HG03432 (cell line): ENCODE data around the gene PCDHB16.
"Not testable (repeated sequence)": the region's sequence is repeated elsewhere in the genome, so short reads cannot be mapped to it uniquely, and the experiment has no call there.

Source experiments
- ATAC-seq: cut with Tn5 transposase; IDR thresholded peaks from one replicate; pipeline ENCODE4 v1.9.1; 2021; ENCODE audit warnings: mild to moderate bottlenecking, moderate library complexity; ENCODE audit not compliant: unreplicated experiment

Gene PCDHB16

DNA sequence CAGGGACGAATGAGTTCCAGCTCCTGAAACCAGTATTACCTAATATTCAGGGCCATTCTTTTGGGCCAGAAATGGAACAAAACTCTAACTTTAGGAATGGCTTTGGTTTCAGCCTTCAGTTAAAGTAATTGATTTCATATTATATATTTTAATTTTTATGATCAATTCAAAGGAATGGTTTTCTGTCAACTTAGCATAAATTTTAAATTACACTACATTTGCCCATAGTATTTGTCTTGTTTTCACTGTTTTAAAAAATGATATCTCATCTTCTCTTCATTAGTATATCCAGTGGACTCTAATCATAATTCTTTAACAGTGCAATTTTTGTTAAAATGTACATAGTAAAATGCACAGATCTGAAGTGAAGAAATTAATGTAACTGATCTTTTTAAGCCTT lies 1.9 kb upstream of the PCDHB16 start:
- ATAC-seq, result no peak

DNA sequence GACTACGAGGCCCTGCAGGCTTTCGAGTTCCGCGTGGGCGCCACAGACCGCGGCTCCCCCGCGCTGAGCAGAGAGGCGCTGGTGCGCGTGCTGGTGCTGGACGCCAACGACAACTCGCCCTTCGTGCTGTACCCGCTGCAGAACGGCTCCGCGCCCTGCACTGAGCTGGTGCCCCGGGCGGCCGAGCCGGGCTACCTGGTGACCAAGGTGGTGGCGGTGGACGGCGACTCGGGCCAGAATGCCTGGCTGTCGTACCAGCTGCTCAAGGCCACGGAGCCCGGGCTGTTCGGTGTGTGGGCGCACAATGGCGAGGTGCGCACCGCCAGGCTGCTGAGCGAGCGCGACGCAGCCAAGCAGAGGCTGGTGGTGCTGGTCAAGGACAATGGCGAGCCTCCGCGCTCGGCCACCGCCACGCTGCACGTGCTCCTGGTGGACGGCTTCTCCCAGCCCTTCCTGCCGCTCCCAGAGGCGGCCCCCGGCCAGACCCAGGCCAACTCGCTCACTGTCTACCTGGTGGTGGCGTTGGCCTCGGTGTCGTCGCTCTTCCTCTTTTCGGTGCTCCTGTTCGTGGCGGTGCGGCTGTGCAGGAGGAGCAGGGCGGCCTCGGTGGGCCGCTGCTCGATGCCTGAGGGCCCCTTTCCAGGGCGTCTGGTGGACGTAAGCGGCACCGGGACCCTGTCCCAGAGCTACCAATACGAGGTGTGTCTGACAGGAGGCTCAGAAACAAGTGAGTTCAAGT lies 2.1 kb downstream of the PCDHB16 start:
- ATAC-seq, result not testable (repeated sequence)

DNA sequence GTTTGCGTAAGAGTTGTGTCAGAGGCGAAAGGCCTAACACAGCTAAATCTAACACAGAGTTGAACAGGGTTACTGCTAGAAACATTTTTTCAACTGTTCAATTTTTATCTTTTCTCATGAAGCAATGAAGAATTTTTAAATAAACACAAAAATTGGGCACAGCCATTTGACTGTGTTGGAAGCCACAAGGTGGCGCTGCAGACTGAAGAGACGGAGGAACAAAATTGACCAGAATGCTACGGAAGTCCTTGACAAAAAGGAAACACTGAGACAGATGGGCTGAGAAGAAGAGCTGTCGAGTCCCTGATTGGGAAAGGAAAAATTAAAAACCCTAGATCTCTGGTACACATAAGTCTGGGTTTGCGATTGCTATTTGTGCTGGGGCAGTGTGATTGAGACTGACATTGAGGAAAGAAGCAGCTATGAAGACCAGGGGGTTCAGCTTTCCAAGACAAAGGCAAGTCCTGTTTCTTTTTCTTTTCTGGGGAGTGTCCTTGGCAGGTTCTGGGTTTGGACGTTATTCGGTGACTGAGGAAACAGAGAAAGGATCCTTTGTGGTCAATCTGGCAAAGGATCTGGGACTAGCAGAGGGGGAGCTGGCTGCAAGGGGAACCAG lies 4.8 kb downstream of the PCDHB16 start, which contains the start of gene PCDHB9:
Gene PCDHB9, plus strand, starts transcription at position 265 of the 616 bp plus-strand sequence. Its CDS starts 158 bp downstream, at position 423.
- no peak for ATAC-seq

DNA sequence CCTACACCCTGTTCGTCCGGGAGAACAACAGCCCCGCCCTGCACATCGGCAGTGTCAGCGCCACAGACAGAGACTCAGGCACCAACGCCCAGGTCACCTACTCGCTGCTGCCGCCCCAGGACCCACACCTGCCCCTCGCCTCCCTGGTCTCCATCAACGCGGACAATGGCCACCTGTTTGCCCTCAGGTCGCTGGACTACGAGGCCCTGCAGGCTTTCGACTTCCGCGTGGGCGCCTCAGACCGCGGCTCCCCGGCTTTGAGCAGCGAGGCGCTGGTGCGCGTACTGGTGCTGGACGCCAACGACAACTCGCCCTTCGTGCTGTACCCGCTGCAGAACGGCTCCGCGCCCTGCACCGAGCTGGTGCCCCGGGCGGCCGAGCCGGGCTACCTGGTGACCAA lies 6.5 kb downstream of the PCDHB16 start:
- ATAC-seq, result not testable (repeated sequence)

DNA sequence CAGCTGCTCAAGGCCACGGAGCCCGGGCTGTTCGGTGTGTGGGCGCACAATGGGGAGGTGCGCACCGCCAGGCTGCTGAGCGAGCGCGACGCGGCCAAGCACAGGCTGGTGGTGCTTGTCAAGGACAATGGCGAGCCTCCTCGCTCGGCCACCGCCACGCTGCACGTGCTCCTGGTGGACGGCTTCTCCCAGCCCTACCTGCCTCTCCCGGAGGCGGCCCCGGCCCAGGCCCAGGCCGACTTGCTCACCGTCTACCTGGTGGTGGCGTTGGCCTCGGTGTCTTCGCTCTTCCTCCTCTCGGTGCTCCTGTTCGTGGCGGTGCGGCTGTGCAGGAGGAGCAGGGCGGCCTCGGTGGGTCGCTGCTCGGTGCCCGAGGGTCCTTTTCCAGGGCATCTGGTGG lies 6.9 kb downstream of the PCDHB16 start:
- ATAC-seq, result not testable (repeated sequence)

DNA sequence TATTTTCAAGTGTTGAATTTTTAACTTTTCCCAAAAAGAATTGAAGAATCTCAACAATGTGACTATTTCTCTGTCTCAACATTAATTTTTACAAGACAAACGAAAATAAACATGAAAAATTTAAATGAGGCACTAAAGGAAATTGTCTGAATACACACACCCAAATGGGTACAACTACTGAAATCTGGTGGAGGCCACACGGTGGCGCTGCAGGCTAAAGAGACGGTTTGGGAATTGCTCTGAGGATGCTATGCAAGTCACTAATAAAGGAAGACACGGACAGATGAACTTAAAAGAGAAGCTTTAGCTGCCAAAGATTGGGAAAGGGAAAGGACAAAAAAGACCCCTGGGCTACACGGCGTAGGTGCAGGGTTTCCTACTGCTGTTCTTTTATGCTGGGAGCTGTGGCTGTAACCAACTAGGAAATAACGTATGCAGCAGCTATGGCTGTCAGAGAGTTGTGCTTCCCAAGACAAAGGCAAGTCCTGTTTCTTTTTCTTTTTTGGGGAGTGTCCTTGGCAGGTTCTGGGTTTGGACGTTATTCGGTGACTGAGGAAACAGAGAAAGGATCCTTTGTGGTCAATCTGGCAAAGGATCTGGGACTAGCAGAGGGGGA lies 10.0 kb downstream of the PCDHB16 start, which contains the start of gene PCDHB10:
Gene PCDHB10, plus strand, starts transcription at position 244 of the 616 bp plus-strand sequence. Its CDS starts 200 bp downstream, at position 444.
- ATAC-seq, result no peak

DNA sequence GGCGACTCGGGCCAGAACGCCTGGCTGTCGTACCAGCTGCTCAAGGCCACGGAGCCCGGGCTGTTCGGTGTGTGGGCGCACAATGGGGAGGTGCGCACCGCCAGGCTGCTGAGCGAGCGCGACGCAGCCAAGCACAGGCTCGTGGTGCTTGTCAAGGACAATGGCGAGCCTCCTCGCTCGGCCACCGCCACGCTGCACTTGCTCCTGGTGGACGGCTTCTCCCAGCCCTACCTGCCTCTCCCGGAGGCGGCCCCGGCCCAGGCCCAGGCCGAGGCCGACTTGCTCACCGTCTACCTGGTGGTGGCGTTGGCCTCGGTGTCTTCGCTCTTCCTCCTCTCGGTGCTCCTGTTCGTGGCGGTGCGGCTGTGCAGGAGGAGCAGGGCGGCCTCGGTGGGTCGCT lies 12.1 kb downstream of the PCDHB16 start:
- not testable (repeated sequence) for ATAC-seq

DNA sequence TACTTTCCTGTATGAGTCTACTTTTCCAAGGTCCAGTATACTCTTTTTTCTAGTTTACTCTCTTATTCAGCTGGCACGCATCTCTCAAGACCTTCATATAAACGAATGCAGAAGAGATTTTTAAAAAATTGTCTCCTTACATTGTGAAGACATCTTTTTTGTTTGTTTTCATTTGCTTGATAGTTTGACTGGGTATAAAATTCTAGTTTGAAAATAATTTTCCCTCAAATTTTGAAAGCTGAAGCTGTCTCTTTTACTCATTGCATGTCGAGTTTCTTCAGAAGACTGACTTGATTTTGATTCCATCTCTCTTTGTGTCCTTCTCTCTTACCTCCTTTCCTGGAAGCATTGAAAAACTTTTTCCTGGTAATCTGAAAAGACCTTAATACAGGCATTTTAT lies 14.2 kb downstream of the PCDHB16 start:
- no peak for ATAC-seq

DNA sequence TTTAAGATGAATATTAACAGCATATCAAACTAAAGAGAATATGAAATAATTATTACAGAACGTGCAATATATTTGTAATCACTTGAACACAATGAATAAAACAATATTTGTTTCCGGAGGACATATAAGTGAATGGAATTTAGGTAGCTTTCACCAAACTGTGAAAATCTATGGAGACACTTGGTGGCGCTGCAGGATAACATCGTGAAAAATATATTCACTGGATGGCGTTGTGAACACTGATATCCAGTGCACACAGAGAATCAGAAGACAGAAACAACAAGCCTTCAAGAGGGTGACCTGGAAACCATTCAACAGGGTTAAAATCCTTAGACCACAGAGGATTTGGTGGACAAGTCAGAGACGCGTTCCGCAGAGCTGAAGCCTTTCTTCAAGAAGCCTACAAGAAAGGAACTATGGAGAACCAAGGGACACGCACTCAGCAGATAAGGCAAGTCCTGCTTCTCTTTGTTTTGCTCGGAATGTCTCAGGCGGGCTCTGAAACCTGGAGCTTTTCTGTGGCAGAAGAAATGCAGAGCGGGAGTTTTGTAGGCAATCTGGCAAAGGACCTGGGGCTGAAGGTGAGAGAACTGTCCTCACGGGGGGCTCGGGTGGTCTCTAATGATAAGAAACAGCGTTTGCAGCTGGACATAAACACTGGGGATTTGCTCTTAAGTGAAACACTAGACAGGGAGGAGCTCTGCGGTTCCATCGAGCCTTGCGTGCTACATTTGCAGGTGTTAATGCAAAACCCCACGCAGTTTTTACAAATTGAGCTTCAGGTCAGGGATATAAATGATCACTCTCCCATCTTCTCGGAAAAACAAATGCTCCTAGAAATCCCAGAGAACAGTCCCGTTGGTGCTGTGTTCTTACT lies 17.4 kb downstream of the PCDHB16 start, which contains the start of gene PCDHB11:
Gene PCDHB11, plus strand, starts transcription at position 269 of the 877 bp plus-strand sequence. Its CDS starts 148 bp downstream, at position 417.
- no peak for ATAC-seq

DNA sequence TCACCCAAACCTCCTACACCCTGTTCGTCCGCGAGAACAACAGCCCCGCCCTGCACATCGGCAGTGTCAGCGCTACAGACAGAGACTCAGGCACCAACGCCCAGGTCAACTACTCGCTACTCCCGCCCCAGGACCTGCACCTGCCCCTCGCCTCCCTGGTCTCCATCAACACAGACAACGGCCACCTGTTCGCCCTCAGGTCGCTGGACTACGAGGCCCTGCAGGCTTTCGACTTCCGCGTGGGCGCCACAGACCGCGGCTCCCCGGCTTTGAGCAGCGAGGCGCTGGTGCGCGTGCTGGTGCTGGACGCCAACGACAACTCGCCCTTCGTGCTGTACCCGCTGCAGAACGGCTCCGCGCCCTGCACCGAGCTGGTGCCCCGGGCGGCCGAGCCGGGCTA lies 18.9 kb downstream of the PCDHB16 start:
- not testable (repeated sequence) for ATAC-seq

DNA sequence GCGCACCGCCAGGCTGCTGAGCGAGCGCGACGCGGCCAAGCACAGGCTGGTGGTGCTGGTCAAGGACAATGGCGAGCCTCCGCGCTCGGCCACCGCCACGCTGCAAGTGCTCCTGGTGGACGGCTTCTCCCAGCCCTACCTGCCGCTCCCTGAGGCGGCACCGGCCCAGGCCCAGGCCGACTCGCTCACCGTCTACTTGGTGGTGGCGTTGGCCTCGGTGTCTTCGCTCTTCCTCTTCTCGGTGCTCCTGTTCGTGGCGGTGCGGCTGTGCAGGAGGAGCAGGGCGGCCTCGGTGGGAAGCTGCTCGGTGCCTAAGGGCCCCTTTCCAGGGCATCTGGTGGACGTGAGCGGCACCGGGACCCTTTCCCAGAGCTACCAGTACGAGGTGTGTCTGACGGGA lies 19.5 kb downstream of the PCDHB16 start:
- not testable (repeated sequence) for ATAC-seq

DNA sequence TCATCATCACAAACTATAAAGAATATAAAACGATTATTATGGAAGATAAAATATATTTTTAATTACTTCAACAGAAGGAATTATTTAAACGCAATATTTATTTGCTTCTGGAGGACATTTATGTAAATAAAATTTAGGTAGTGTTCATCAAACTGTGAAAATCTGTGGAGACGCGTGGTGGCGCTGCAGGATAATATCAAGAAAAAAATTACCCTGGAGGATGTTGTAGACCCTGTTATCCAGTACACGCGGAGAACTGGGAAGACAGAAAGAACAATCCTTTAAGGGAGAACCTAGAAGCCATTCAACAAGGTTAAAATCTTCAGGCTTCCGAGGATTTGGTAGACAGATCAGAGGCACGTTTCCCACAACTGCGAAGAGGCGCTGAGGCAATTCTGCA lies 26.3 kb downstream of the PCDHB16 start, which contains the start of gene PCDHB12:
Gene PCDHB12, plus strand, starts transcription at position 242 of the 400 bp plus-strand sequence. CDS start 189 bp downstream, outside the sequence.
- ATAC-seq, result no peak

DNA sequence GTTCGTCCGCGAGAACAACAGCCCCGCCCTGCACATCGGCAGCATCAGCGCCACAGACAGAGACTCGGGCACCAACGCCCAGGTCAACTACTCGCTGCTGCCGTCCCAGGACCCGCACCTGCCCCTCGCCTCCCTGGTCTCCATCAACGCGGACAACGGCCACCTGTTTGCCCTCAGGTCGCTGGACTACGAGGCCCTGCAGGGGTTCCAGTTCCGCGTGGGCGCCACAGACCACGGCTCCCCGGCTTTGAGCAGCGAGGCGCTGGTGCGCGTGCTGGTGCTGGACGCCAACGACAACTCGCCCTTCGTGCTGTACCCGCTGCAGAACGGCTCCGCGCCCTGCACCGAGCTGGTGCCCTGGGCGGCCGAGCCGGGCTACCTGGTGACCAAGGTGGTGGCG lies 28.1 kb downstream of the PCDHB16 start:
- ATAC-seq, result not testable (repeated sequence)

DNA sequence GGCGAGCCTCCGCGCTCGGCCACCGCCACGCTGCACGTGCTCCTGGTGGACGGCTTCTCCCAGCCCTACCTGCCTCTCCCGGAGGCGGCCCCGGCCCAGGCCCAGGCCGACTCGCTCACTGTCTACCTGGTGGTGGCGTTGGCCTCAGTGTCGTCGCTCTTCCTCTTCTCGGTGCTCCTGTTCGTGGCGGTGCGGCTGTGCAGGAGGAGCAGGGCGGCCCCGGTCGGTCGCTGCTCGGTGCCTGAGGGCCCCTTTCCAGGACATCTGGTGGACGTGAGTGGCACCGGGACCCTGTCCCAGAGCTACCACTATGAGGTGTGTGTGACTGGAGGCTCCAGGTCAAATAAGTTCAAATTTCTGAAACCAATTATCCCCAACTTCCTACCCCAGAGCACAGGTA lies 28.7 kb downstream of the PCDHB16 start:
- ATAC-seq, result not testable (repeated sequence)

DNA sequence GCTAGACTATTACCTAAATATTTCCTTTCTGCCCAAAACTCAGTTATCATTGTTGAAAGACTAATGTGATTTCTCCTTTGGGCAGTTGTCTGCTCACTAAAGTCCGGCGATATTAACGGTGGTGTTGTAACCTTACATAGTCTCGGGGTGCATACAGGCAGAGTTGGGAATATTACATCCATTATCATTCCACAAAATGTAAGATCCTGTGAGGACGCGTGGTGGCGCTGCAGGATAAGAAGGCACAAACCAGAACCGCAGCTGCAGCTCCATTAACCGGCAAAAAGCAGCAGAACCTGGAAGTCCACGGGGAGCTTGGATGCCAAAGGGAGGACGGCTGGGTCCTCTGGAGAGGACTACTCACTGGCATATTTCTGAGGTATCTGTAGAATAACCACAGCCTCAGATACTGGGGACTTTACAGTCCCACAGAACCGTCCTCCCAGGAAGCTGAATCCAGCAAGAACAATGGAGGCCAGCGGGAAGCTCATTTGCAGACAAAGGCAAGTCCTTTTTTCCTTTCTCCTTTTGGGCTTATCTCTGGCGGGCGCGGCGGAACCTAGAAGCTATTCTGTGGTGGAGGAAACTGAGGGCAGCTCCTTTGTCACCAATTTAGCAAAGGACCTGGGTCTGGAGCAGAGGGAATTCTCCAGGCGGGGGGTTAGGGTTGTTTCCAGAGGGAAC lies 31.6 kb downstream of the PCDHB16 start, which contains the start of gene PCDHB13:
Gene PCDHB13, plus strand, starts transcription at position 264 of the 684 bp plus-strand sequence. Its CDS starts 205 bp downstream, at position 469.
- not testable (repeated sequence) for ATAC-seq

DNA sequence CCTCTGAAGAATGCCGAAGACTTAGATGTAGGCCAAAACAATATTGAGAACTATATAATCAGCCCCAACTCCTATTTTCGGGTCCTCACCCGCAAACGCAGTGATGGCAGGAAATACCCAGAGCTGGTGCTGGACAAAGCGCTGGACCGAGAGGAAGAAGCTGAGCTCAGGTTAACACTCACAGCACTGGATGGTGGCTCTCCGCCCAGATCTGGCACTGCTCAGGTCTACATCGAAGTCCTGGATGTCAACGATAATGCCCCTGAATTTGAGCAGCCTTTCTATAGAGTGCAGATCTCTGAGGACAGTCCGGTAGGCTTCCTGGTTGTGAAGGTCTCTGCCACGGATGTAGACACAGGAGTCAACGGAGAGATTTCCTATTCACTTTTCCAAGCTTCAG lies 32.4 kb downstream of the PCDHB16 start:
- ATAC-seq, result not testable (repeated sequence)

DNA sequence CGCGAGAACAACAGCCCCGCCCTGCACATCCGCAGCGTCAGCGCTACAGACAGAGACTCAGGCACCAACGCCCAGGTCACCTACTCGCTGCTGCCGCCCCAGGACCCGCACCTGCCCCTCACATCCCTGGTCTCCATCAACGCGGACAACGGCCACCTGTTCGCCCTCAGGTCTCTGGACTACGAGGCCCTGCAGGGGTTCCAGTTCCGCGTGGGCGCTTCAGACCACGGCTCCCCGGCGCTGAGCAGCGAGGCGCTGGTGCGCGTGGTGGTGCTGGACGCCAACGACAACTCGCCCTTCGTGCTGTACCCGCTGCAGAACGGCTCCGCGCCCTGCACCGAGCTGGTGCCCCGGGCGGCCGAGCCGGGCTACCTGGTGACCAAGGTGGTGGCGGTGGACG lies 33.3 kb downstream of the PCDHB16 start:
- ATAC-seq, result not testable (repeated sequence)

DNA sequence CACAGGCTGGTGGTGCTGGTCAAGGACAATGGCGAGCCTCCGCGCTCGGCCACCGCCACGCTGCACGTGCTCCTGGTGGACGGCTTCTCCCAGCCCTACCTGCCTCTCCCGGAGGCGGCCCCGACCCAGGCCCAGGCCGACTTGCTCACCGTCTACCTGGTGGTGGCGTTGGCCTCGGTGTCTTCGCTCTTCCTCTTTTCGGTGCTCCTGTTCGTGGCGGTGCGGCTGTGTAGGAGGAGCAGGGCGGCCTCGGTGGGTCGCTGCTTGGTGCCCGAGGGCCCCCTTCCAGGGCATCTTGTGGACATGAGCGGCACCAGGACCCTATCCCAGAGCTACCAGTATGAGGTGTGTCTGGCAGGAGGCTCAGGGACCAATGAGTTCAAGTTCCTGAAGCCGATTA lies 33.8 kb downstream of the PCDHB16 start:
- not testable (repeated sequence) for ATAC-seq

DNA sequence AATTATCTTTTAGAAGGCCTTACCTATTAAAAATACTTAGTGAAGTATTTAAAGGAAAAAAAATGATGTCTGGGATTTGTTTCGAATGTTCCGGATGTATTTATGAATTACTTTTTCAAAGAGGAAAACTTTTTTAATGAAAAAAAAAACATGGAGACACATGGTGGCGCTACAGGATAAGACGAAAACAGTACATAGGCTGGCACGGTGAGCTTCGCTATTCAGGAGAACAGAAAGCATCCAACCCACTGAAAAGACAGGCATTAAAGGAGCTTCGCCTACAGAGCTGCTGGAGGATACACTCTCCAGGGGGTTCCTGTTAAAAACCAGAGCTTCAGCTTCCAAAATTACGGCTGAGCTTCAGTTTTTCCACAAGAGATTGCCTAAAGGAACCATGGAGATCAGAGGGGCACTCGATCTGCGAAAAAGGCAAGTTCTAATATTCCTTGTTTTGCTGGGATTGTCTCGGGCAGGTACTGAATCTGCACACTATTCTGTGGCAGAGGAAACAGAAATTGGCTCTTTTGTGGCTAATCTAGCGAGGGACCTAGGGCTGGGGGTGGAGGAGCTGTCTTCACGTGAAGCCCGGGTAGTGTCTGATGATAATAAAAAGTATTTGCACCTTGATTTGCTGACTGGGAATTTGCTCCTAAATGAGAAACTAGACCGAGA lies 41.1 kb downstream of the PCDHB16 start, which contains the start of gene PCDHB14:
Gene PCDHB14, plus strand, starts transcription at position 232 of the 672 bp plus-strand sequence. Its CDS starts 163 bp downstream, at position 395.
- ATAC-seq, result no peak
